Motor neuron (in vitro differentiated cells): ENCODE results near the gene TNS4. TPM values are rescaled to one million over a fixed set of nuclear protein-coding genes. Genes with fewer than 3 reads are reported as not detected.

Experiments used
- ATAC-seq, 8 experiments: fragments of 200-7000 bp; cut with Tn5 transposase; replicated peaks in 6 of 8; 2 replicates each; pipeline ENCODE4 v1.8.0; 2021; ENCODE audit warnings: mild to moderate bottlenecking in 8 of 8, moderate library complexity in 8 of 8
- H3K27ac ChIP-seq, 2 donors: fragments of 250-450 bp; sonication (Bioruptor Pico); 2 replicates each; pipeline ENCODE4 v1.9.0; 2021; ENCODE audit warnings: antibody characterized with exemption in 2 of 2, mild to moderate bottlenecking in 2 of 2, moderate library complexity in 1 of 2
- H3K4me1 ChIP-seq, 2 donors: fragments of 250-450 bp; sonication (Bioruptor Pico); replicated peaks in 1 of 2; 2 replicates each; pipeline ENCODE4 v1.6.1; 2021; ENCODE audit warnings: antibody characterized with exemption in 2 of 2, mild to moderate bottlenecking in 2 of 2, moderate library complexity in 1 of 2
- H3K4me3 ChIP-seq, 5 donors: fragments of 250-450 bp; sonication (Bioruptor Pico); 2 replicates each; pipeline ENCODE4 v1.9.0; 2021; ENCODE audit warnings: antibody characterized with exemption in 5 of 5, mild to moderate bottlenecking in 5 of 5, moderate library complexity in 4 of 5
- WGBS, 10 experiments: fragments of 450-650 bp; shearing (Covaris generic); methylation state at CpG; one replicate each; pipeline ENCODE4 v1.0.0; 2022; 5-methylcytosine and 5-hydroxymethylcytosine counted together
- in situ Hi-C, 9 experiments: fragments of 400-800 bp; cut with MboI; loops; one replicate each; pipeline ENCODE4 v1.15.0; 2021; ENCODE audit warnings: low sequenced_read_pairs in 9 of 9, low pct_unique_long_range_greater_than_20kb in 2 of 9; ENCODE audit not compliant: unreplicated experiment in 9 of 9
- total RNA-seq, 8 experiments: library from RNA; unstranded; fragments of 300-600 nt; gene quantifications; 2 replicates each; pipeline versions ENCODE4 v1.2.3 to v1.2.4, GENCODE V29; 2022

Gene TNS4
- total RNA-seq, 8 experiments from 2014 or later: 0.08 to 1.0 (median 0.15) TPM; not detected in 1

DNA sequence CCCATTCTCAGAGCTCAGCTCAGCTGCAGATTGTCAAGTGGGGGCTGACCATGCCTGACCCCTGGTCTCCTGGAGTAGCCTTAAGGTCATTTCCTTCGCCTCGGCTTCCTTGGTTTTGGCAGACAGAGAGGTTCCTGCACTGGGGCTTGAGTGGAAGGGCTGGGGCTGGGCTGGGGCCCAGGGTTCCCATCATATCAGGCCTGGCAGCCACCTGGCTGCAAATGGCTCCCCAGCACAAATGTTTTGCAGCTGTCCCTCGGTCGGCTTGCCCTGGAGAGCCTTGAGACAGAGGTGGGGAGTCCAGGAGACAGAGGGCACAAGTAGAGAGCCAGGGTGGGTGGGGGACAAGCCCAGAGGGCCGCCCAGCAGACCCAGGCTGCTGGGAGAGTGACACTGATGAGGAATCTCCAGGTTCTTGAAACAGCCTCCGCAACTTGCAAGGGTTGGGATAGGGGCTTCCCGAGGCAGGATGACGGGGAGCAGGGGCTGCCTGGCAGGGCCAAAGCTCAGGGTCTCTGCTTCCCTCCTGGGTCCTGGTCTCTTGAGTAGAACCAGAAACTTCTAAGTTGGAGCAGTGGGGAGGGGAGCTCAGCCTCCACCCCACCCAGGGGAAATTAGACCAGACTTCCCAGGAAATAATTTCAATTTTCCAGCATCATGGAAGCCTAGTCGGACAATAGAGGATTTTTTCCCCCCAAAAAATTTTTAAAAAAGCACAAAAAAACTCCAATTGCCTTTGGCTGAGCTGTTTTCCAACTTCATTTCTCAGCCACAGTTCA is 38.9 kb downstream of the TNS4 start:
- in situ Hi-C loops: loop anchor here in 1 of 9 experiments (25.0 kb wide), 1 partner anchor 100 kb away; the partner anchor contains the start of gene GJD3
- no peak for ATAC-seq
- no peak overlapping the region for H3K4me3 ChIP-seq
- 40 to 100% (median 80%) methylated on average over 1 to 4 of the region's 9 CpGs; no CpG with 5 or more reads in 1 of the 10 experiments for WGBS, 10 experiments
- no peak overlapping the region for H3K27ac ChIP-seq
- peaks cover 35 to 39% of the 10 kb centered on the region in 2 donors for H3K4me1 ChIP-seq

DNA sequence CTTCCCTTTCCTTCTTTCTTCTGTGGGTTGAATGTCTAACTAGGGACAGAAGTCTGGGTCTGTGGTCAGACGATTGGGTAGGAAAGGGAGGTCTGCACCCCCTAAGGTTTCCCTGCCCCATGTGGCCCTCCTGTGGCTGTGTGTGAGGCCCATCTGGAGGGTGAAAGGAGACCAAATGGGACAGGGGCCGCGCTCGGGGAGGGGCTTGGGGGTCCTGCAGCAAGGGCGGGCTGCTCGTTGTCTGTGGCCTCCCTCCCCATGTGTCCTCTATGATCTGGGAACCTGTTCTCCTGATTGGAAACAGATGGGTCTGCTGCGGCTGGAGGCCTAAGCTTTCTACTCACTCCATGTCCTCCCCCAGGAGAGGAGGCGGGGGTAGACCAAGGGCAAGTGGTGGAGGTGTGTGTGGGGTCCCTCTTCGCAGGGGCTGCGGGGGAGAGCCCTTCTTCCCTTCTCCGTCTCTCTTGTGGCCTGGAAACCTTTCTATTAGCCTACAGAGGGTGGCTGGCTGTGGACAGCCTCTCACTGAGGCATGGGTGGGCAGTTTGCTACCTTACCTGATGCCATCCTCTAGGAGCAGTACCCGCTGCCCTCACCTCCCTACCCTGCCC is 39.6 kb downstream of the TNS4 start:
- Histone ChIP-seq H3K4me3 (no peak overlapping the region), H3K4me1 (peaks cover 37 to 39% of the 10 kb centered on the region in 2 donors)
- 50 to 83% methylated on average over 2 to 3 of the region's 12 CpGs; no CpG with 5 or more reads in 8 of the 10 experiments for WGBS, 10 experiments

DNA sequence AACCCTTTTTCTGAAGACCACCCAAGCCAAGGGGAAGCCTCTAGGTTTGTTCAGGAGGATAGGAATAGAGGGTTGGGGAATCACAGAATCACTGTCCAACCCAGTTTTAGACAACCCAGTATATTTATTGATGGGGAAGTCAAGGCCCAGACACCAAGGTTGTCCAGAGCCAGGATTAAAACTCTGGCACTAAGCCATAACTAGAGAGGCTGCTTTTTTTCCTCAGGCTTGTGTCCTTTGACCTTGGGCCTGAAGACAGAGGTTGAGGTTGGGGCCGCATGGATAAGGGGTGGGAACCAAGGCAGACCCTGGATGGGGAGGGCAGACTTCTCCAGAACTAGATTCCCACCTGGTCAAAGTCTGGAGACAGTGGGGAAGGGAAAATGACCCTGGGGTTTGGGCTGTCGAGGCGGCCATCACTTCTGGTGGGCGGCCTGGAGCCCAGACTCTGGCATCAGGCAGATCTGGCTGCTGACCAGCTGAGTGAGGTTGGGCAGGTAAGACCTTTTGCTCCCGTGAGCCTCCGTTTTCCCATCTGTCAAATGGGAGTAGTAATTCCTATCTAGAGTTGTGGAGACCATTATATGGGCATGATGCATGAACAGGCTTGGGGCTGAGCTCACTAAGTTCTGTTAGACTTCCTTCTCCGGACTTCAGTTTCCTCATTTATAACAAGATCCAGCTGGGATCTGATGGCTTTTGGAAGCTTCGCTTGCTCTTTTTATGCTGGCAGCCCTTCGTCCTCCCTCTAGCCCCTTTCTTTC is 40.3 kb downstream of the TNS4 start:
- in situ Hi-C loops: loop anchor here in 1 of 9 experiments (25.0 kb wide), 1 partner anchor 99 kb away; the partner anchor contains the start of gene GJD3
- H3K4me1 ChIP-seq: peaks cover 37 to 39% of the 10 kb centered on the region in 2 donors
- H3K27ac ChIP-seq: no peak overlapping the region
- ATAC-seq: no peak
- 20 to 100% (median 80%) methylated on average over 1 to 3 of the region's 9 CpGs; no CpG with 5 or more reads in 1 of the 10 experiments for WGBS, 10 experiments
- no peak overlapping the region for H3K4me3 ChIP-seq

More for the DNA sequence above, 39.6 kb downstream of the TNS4 start:
- in situ Hi-C loops: loop anchor here in 1 of 9 experiments (25.0 kb wide), 1 partner anchor 100 kb away; the partner anchor contains the start of gene GJD3
- ATAC-seq: no peak
- H3K27ac ChIP-seq: no peak overlapping the region

DNA sequence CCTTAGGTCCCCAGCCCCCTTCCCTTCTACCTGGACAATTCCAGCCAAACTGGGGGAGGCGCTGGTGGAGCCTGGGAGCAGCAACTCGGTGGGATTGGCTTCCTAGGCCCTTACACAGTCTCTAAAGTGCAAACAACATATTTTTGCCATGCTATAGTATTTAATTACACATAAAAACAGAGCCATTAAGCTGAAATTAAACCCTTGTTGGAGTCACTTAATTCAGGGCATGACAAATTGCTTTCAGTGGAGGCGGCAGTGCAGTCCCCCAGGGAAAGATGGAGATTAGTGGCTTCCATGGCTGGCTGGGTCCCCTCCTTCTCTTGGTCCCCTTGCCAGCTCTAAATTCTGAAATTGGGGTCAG is 40.8 kb downstream of the TNS4 start:
- Histone ChIP-seq H3K4me3 (no peak overlapping the region), H3K27ac (no peak overlapping the region), H3K4me1 (peaks cover 37 to 39% of the 10 kb centered on the region in 2 donors)
- no peak for ATAC-seq
- in situ Hi-C loops: loop anchor here in 1 of 9 experiments (25.0 kb wide), 1 partner anchor 98 kb away; the partner anchor contains the start of gene GJD3
- WGBS, 10 experiments: 17 to 57% (median 34%) methylated on average over 1 of the region's 3 CpGs; no CpG with 5 or more reads in 6 of the 10 experiments

DNA sequence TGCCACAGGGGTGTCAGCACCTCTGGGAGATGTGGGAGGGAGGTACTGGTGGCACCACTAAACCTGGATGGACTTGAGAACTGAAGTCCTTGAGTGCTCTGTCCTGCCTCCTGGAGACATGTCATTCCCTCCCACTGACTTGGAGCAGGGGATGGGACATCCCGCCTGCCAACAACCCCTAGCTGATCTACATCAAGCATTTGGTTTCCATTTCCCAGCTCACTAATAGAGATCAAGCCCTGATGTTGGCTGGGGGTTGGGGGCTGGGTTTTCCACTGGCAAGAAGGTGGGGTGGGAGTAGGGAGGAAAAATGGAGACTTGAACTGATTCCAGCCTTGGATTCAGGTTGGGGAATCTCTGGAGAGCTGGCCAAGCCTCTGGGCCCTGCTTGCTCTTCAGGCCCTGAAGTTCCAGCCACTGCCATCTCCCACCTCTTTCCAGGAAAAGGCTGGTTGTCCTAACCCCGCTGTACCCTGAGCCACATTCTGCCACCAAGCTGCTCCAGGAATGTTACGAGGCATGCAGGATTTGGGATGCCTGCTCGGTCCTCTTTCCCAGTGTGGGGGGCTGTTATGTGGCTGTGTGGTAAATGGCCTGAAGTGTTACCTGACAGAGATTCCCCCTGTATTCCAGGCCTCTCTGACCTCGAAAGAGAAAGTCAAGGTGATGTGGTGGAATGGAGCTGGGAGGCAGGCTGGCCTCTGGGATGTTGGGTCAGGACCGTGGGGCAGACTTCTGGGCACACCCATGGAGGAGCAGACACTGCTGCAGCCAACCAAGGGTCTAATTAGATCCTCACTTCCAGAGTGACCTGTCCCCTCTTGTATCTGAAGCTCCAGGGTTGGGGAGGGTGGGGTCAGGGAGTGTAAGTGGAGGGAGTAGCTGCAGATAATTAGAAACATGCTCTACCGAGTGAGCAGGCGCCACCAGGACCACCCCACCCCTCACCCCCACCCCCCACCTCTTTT is 41.5 kb downstream of the TNS4 start:
- Histone ChIP-seq H3K4me3 (no peak overlapping the region), H3K4me1 (peaks cover 37 to 39% of the 10 kb centered on the region in 2 donors), H3K27ac (peak overlapping the region in 1 of 2 donors; percentile 7)
- 87% methylated on average over 3 of the region's 8 CpGs; no CpG with 5 or more reads in 9 of the 10 experiments for WGBS, 10 experiments
- ATAC-seq: no peak
- in situ Hi-C loops: loop anchor here in 1 of 9 experiments (25.0 kb wide), 1 partner anchor 98 kb away; the partner anchor contains the start of gene GJD3

DNA sequence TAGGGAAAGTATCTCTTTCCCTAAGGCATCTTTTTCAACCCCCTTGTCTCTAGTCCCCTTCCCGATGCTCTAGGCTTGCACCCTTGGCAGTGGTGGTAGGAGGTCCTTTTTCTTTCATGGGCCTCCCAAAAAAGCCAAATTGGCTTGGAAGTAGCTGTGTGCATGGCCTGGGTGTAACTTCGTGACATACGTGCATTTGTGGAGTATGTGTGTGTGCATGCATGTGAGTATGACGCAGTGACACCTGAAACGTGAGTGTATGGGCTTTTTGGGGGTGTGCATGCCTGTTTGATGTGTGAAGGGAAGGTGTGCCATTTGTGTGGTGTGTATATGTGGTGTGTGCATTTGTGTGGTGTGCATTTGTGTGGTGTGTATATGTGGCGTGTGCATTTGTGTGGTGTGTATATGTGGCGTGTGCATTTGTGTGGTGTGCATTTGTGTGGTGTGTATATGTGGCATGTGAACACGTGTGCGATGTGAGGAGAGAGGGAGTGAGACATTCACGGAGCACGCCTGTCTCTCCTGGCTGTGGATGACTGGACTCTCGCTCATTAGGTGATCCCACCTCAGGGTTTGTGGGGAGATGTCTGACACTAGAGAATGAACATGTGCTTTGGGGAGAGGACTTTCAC is 42.5 kb downstream of the TNS4 start:
- WGBS, 10 experiments: 46 to 100% (median 96%) methylated on average over 1 to 5 of the region's 12 CpGs; no CpG with 5 or more reads in 3 of the 10 experiments
- H3K4me3 ChIP-seq: no peak overlapping the region
- ATAC-seq: no peak
- H3K4me1 ChIP-seq: peaks cover 37 to 39% of the 10 kb centered on the region in 2 donors
- in situ Hi-C loops: loop anchor here in 1 of 9 experiments (25.0 kb wide), 1 partner anchor 97 kb away; the partner anchor contains the start of gene GJD3
- H3K27ac ChIP-seq: no peak overlapping the region

DNA sequence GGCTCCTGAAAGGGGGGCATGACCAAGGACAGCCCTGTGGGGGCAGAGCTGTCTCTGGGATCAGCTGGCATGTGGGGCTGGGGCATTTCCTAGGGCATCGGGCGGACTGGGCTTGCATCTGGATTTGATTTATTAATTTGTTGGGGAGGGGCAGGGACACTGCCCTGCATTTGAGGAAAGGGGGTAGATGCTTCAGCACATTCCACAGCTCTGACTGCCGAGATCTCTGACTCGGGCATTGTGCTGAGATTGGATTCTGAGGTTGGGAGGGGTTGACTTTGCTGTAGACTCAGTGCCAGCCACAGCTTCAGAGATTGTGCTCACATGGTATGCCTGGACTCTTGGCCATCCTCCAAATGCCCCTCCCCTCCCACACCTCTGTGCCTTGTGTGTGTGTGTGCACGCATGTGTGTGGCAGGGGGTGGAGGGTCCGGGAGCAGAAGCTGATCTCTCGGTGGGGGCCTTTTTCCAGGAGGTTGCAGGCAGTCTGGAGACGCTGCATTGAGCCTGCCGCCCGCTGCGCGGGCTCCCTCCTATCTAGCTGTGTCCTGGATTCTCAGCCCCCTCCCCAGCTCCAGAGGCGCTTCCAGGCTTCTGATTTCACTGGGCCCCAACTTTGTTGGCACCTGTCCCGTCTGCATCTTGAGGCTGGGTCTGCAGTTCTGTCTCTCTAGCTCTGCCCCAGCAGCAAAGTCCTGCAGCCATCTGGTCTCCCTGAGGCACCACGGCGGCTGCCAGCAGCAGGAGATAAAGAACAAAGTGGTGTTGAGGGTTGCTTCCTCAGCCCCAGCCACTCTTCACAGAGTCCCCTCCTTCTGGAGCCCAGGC is 43.2 kb downstream of the TNS4 start:
- H3K4me3 ChIP-seq: no peak overlapping the region
- peaks cover 35 to 39% of the 10 kb centered on the region in 2 donors for H3K4me1 ChIP-seq
- ATAC-seq: peak; percentile 63 to 89 (median 84)
- no peak overlapping the region for H3K27ac ChIP-seq
- 10 to 71% (median 44%) methylated on average over 2 to 6 of the region's 16 CpGs; no CpG with 5 or more reads in 6 of the 10 experiments for WGBS, 10 experiments
- in situ Hi-C loops: loop anchor here in 1 of 9 experiments (25.0 kb wide), 1 partner anchor 96 kb away; the partner anchor contains the start of gene GJD3

DNA sequence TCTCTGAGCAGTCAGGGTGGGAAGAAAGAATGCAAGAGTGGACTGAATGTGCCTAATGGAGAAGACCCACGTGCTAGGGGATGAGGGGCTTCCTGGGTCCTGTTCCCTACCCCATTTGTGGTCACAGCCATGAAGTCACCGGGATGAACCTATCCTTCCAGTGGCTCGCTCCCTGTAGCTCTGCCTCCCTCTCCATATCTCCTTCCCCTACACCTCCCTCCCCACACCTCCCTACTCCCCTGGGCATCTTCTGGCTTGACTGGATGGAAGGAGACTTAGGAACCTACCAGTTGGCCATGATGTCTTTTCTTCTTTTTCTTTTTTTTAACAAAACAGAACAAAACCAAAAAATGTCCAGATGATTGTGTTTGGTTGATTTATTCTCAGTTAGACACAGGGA is 44.1 kb downstream of the TNS4 start:
- H3K4me1 ChIP-seq: peaks cover 33 to 38% of the 10 kb centered on the region in 2 donors
- no peak for ATAC-seq
- no peak overlapping the region for H3K27ac ChIP-seq
- no peak overlapping the region for H3K4me3 ChIP-seq
- WGBS, 10 experiments: 60 to 100% (median 82%) methylated on average over 1 of the region's 3 CpGs; no CpG with 5 or more reads in 6 of the 10 experiments
- in situ Hi-C loops: loop anchor here in 1 of 9 experiments (25.0 kb wide), 1 partner anchor 95 kb away; the partner anchor contains the start of gene GJD3

DNA sequence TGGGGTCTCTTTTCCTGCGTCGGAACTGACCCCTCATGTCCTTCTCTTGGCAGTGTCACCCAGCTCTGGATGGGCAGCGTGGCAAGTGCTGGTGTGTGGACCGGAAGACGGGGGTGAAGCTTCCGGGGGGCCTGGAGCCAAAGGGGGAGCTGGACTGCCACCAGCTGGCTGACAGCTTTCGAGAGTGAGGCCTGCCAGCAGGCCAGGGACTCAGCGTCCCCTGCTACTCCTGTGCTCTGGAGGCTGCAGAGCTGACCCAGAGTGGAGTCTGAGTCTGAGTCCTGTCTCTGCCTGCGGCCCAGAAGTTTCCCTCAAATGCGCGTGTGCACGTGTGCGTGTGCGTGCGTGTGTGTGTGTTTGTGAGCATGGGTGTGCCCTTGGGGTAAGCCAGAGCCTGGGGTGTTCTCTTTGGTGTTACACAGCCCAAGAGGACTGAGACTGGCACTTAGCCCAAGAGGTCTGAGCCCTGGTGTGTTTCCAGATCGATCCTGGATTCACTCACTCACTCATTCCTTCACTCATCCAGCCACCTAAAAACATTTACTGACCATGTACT is 44.9 kb downstream of the TNS4 start:
- peaks cover 39 to 40% of the 10 kb centered on the region in 2 donors for H3K4me1 ChIP-seq
- no peak overlapping the region for H3K4me3 ChIP-seq
- 31 to 100% (median 90%) methylated on average over 1 to 7 of the region's 16 CpGs; no CpG with 5 or more reads in 6 of the 10 experiments for WGBS, 10 experiments
- H3K27ac ChIP-seq: no peak overlapping the region
- in situ Hi-C loops: loop anchor here in 1 of 9 experiments (25.0 kb wide), 1 partner anchor 94 kb away; the partner anchor contains the start of gene GJD3
- no peak for ATAC-seq

DNA sequence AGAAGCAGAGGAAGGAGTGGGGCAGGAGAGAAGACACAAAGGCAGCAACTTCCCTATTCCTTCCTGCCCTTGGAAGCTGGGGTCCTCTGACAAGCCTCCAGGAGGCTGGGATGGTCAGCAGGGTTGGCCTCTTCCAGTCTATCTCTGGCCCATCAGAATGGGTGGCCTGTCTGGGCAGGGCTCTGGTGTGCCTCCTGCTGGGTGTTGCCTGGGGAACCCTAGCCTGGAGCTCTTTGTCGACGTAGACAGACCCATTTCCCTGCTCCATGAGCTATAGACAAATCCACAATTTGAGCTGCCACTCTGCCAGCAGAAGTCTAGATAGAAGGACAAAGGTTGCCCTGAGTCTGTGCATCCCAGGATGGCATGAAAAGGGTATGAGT is 46.8 kb downstream of the TNS4 start:
- no peak overlapping the region for H3K27ac ChIP-seq
- no peak overlapping the region for H3K4me3 ChIP-seq
- in situ Hi-C loops: loop anchor here in 1 of 9 experiments (25.0 kb wide), 1 partner anchor 92 kb away; the partner anchor contains the start of gene GJD3
- 10 to 50% methylated on average over 2 of the region's 2 CpGs; no CpG with 5 or more reads in 8 of the 10 experiments for WGBS, 10 experiments
- peaks cover 25 to 27% of the 10 kb centered on the region in 2 donors for H3K4me1 ChIP-seq
- peak in 2 of 8 experiments; percentile 50 to 57 for ATAC-seq
